Ovary (tissue), 1 donor: ENCODE data around the gene STK17B.

Experiments
- EP300 ChIP-seq: sonication (generic); formaldehyde crosslinking; IDR thresholded peaks from one replicate; pipeline ENCODE4 v1.6.1; 2017; ENCODE audit warnings: antibody characterized with exemption
- POLR2A ChIP-seq: fragments of 450-650 bp; IDR thresholded peaks from one replicate; pipeline ENCODE4 v1.6.1; 2017; ENCODE audit warnings: antibody characterized with exemption, mild to moderate bottlenecking, moderate library complexity

DNA sequence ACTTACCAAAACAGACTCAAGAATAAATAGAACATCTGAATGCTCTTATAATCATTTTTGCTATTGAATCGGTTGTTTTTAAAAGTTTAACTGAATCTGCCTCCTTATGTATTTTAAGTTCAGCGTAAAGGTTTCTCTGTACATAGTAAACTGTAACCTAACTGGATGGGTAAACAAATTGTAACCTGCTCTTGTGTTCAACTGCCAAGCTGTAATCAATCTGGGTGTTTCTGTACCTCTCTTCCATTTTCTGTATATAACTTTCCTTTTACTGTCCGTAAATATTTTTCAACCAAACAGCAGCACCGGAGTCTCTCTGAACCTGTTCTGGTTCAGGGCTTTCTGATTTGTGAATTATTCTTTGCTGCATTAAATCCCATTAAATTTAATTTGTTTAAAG lies 75.1 kb downstream of the STK17B start:
- TF ChIP-seq EP300: no peak
- no peak for TF ChIP-seq POLR2A
